ENCODE measurements around the gene RTKN. TPM values are rescaled to one million over a fixed set of nuclear protein-coding genes. Genes with fewer than 3 reads are reported as not detected.

The RTKN gene
- total and polyA plus RNA-seq, 2 of the 13 experiments (the other 11 are each of a cell fraction or from before 2014, with no cell fraction given) = 159 to 166 TPM

GRCh38 chr2:74441690-74442482 lies at the start of gene RTKN (continued):
- TF ChIP-seq IKZF4 (CRISPR knock-in tag; IDR thresholded peaks at IDR 0.05; ENCODE audit: borderline replicate concordance, low read depth, not compliant biosample characterization) (no peak), ZSCAN12 (CRISPR knock-in tag; IDR thresholded peaks at IDR 0.05) (peak; percentile 93; the same call in 1 of the 2 replicates), AKAP8 (CRISPR knock-in tag; IDR thresholded peaks at IDR 0.05) (peak; percentile 95), ZBTB14 (CRISPR knock-in tag; IDR thresholded peaks at IDR 0.05) (peak; percentile 58; the same call in 1 of the 2 replicates), ASH2L (IDR thresholded peaks at IDR 0.05; ENCODE audit: insufficient read length, low read depth, low read length) (peak; percentile 75), ZNF280B (CRISPR knock-in tag; IDR thresholded peaks at IDR 0.05; ENCODE audit: borderline replicate concordance) (no peak; the same call in none of the 2 replicates), LRRFIP1 (CRISPR knock-in tag; conservative IDR thresholded peaks at IDR 0.05) (no peak), KMT2A (CRISPR knock-in tag; IDR thresholded peaks at IDR 0.05) (peak; percentile 80), ZMYM3 (CRISPR knock-in tag; IDR thresholded peaks at IDR 0.05) (no peak), AHR (CRISPR knock-in tag; IDR thresholded peaks at IDR 0.05) (no peak; the same call in 1 of the 2 replicates), TFAP4 (IDR thresholded peaks at IDR 0.05; ENCODE audit: borderline replicate concordance, low read depth) (0 out of 2 replicates have a peak, but pooled peaks have one; percentile 28), NR2F1 (CRISPR knock-in tag; IDR thresholded peaks at IDR 0.05) (no peak), CTCF (CRISPR knock-in tag; IDR thresholded peaks at IDR 0.05) (peak; percentile 38), TOPORS (CRISPR knock-in tag; IDR thresholded peaks at IDR 0.05) (peak; percentile 72; the same call in 1 of the 2 replicates), CCDC6 (CRISPR knock-in tag; IDR thresholded peaks at IDR 0.05) (peak; percentile 83; the same call in 1 of the 2 replicates), THRA (CRISPR knock-in tag; IDR thresholded peaks at IDR 0.05; ENCODE audit: borderline replicate concordance) (no peak; the same call in none of the 2 replicates), ZNF557 (CRISPR knock-in tag; IDR thresholded peaks at IDR 0.05) (peak; percentile 73; the same call in 1 of the 2 replicates), POLR2AphosphoS2 (IDR thresholded peaks at IDR 0.05; ENCODE audit: low read depth, low read length) (peak; percentile 85; the same call in 1 of the 2 replicates)
